HL-60 (cell line): ENCODE data around the gene MAPK1.

Experiments
- CTCF ChIP-seq: IDR thresholded peaks from one replicate; pipeline ENCODE4 v1.5.1; 2011; ENCODE audit warnings: low read length, control low read depth, inconsistent platforms; ENCODE audit not compliant: insufficient read depth
- GABPA ChIP-seq: IDR thresholded peaks from 2 replicates; pipeline ENCODE4 v1.6.1; 2012; ENCODE audit warnings: low read depth
- POLR2AphosphoS5 ChIP-seq: IDR thresholded peaks from 2 replicates; pipeline ENCODE4 v1.6.1; 2012; ENCODE audit warnings: low read depth
- REST ChIP-seq: IDR thresholded peaks from 2 replicates; pipeline ENCODE4 v1.6.1; 2012; ENCODE audit warnings: low read depth; ENCODE audit not compliant: insufficient replicate concordance

GRCh38 chr22:21827628-21828267, 39.7 kb downstream of the MAPK1 start:
- TF ChIP-seq REST = no peak
- TF ChIP-seq CTCF = no peak
- TF ChIP-seq GABPA = no peak
- TF ChIP-seq POLR2AphosphoS5 = no peak
